Sigmoid colon (tissue), 7 donors: ENCODE measurements around the gene PHF10. TPM values are rescaled to one million over a fixed set of nuclear protein-coding genes. Genes with fewer than 3 reads are reported as not detected.

Source experiments
- DNase-seq: peaks from one replicate; pipeline ENCODE4 v3.0.0-alpha.2; 2019
- H3K27ac ChIP-seq, 4 donors: fragments of 200-600 bp; sonication (generic); one replicate each; pipeline ENCODE4 v1.5.1; 2016 to 2019; ENCODE audit warnings: mild to moderate bottlenecking in 1 of 4
- H3K27me3 ChIP-seq, 3 donors: fragments of 200-600 bp; sonication (generic); one replicate each; pipeline ENCODE4 v1.5.1; 2019; ENCODE audit warnings: mild to moderate bottlenecking in 1 of 3
- H3K36me3 ChIP-seq, 4 donors: fragments of 200-600 bp; sonication (generic); one replicate each; pipeline ENCODE4 v1.5.1; 2016 to 2019
- H3K4me1 ChIP-seq, 4 donors: fragments of 200-600 bp; sonication (generic); one replicate each; pipeline ENCODE4 v1.5.1; 2017 to 2019
- H3K4me3 ChIP-seq, 4 donors: fragments of 200-600 bp; sonication (generic); one replicate each; pipeline ENCODE4 v1.5.1; 2017 to 2019; ENCODE audit warnings: mild to moderate bottlenecking in 2 of 4, moderate library complexity in 1 of 4
- H3K9me3 ChIP-seq, 4 donors: fragments of 200-600 bp in 3 of 4; sonication (generic) in 3 of 4; one replicate each; pipeline versions ENCODE4 v1.5.1 to v1.6.1; 2013 to 2019
- CTCF ChIP-seq, 4 experiments: fragments of 450-650 bp in 3 of 4; fragments of 200-600 bp in 1 of 4; IDR thresholded peaks; one replicate each; pipeline ENCODE4 v1.5.1; 2016 to 2019; ENCODE audit warnings: antibody characterized with exemption in 4 of 4, mild to moderate bottlenecking in 3 of 4, moderate library complexity in 2 of 4
- EP300 ChIP-seq, 4 donors: sonication (generic); formaldehyde crosslinking; IDR thresholded peaks; one replicate each; pipeline ENCODE4 v1.6.1; 2017; ENCODE audit warnings: antibody characterized with exemption in 4 of 4
- POLR2A ChIP-seq, 2 donors: fragments of 450-650 bp; IDR thresholded peaks; one replicate each; pipeline ENCODE4 v1.6.1; 2016; ENCODE audit warnings: antibody characterized with exemption in 2 of 2, mild to moderate bottlenecking in 2 of 2, moderate library complexity in 2 of 2
- POLR2AphosphoS5 ChIP-seq, 4 donors: sonication (generic); formaldehyde crosslinking; IDR thresholded peaks; one replicate each; pipeline ENCODE4 v1.6.1; 2017; ENCODE audit warnings: antibody characterized with exemption in 4 of 4
- WGBS, 2 donors: extraction: QIAGEN DNeasy Blood & Tissue Kit; methylation state at CpG; one replicate each; pipeline ENCODE4 v1.1.7; 2013; 5-methylcytosine and 5-hydroxymethylcytosine counted together
- intact Hi-C: fragments of 100-400 bp; cut with DNase I; formaldehyde crosslinking; loops from one replicate; pipeline ENCODE4 v1.15.1; 2023
- polyA plus RNA-seq, 3 donors: library from polyadenylated mRNA; stranded (reverse); fragments of 200-250 nt; gene quantifications; one replicate each; pipeline ENCODE4 v1.2.3, GENCODE V29; 2013
- total RNA-seq, 4 donors: library from RNA; depleted of rRNA; stranded (reverse); fragments of >200 nt; gene quantifications; one replicate each; pipeline ENCODE4 v1.1.0, GENCODE V29; 2016
- donor health status: healthy with polysubstance abuse.
- donor health status: Bipolar disorder and iron deficiency.
- donor health status: healthy.

The PHF10 gene
- total and polyA plus RNA-seq, 7 donors, result 19.4 to 76.3 (median 64.8) TPM

DNA sequence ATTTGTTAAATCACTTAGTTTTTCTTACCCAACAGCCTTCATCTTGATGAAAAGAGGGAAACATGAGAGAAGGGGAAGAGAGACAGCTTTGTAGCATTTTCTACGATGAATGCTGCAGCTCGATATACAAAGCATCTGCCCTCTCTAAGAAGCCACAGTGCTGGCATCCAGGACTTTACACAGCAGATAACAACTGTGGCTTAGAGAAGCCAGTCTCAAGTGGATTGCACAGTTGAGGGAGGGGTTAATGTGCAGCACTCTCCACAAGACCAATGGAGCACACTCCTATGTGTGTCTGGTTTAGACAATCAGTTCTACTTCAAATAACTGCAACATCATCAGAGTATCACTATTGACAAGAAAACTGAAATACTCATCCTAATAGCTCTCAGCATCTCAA, 16.5 kb downstream of the PHF10 start:
- 94 to 95% methylated on average over 2 of the region's 2 CpGs for WGBS, 2 donors
- H3K36me3 ChIP-seq, result peaks cover 5 to 70% (median 22%) of the 10 kb centered on the region in 4 donors
- intact Hi-C loops, result loop anchor here (10.0 kb wide), 1 partner anchor 753 kb away; no protein-coding TSS in a partner anchor
- no peaks in the 10 kb centered on the region for H3K9me3 ChIP-seq
- no peak overlapping the region for H3K27ac ChIP-seq
- TF ChIP-seq POLR2A (IDR thresholded peaks at IDR 0.05) (no peak), EP300 (IDR thresholded peaks at IDR 0.05) (no peak), CTCF (IDR thresholded peaks at IDR 0.05) (no peak), POLR2AphosphoS5 (IDR thresholded peaks at IDR 0.05) (no peak)
- no peak for DNase-seq
- H3K27me3 ChIP-seq, result no peaks in the 10 kb centered on the region
- peaks cover 0 to 33% (median 27%) of the 10 kb centered on the region in 4 donors for H3K4me1 ChIP-seq
- no peak overlapping the region for H3K4me3 ChIP-seq

DNA sequence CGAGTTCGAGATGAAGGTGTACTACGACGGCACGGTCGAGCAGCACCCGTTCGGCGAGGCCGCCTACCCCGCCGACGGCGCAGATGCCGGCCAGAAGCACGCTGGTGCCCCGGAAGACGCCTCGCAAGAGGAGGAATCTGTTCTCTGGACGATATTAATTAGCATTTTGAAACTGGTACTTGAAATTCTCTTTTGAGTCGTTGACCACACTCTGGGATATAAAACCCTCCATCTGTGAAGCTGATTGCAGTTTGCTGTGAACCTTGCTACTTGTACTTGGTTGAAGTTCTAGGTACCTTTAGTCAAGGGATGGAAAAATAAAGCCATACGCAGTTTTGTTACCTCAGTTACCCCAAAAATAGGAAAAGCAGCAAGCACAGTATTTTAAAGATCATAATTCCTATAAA, 21.5 kb downstream of the PHF10 start:
- peaks cover 0 to 54% (median 47%) of the 10 kb centered on the region in 4 donors for H3K4me1 ChIP-seq
- no peak for DNase-seq
- H3K36me3 ChIP-seq, result peaks cover 0 to 25% (median 5%) of the 10 kb centered on the region in 4 donors
- H3K9me3 ChIP-seq, result no peaks in the 10 kb centered on the region
- H3K4me3 ChIP-seq, result peak overlapping the region; percentile 83 to 96 (median 94)
- 2 to 3% methylated on average over 22 of the region's 22 CpGs for WGBS, 2 donors
- TF ChIP-seq POLR2A (IDR thresholded peaks at IDR 0.05), result no peak
- TF ChIP-seq EP300 (IDR thresholded peaks at IDR 0.05), result no peak
- no peak for TF ChIP-seq CTCF (IDR thresholded peaks at IDR 0.05)
- TF ChIP-seq POLR2AphosphoS5 (IDR thresholded peaks at IDR 0.05), result no peak
- intact Hi-C loops, result loop anchor here (2.0 to 10.0 kb wide), 3 partner anchors 20 to 748 kb away; partner anchors contain the start of genes DYNLT2 and ERMARD
- no peaks in the 10 kb centered on the region for H3K27me3 ChIP-seq
- peak overlapping the region; percentile 92 to 98 (median 98) for H3K27ac ChIP-seq

GRCh38 chr6:169701954-169702839, 22.1 kb downstream of the PHF10 start, which contains the start of the genes C6orf120 and WDR27:
Gene C6orf120 (plus strand): TSS chr6:169702126. CDS start chr6:169702460, 334 bp downstream.
Gene WDR27 (minus strand): TSS chr6:169702029. CDS start chr6:169689005, 13,024 bp downstream.
- no peaks in the 10 kb centered on the region for H3K9me3 ChIP-seq
- TF ChIP-seq EP300 (IDR thresholded peaks at IDR 0.05), result no peak
- TF ChIP-seq POLR2AphosphoS5 (IDR thresholded peaks at IDR 0.05), result peak; percentile 95 to 99 (median 98)
- peak; percentile 94 for TF ChIP-seq POLR2A (IDR thresholded peaks at IDR 0.05)
- no peak for TF ChIP-seq CTCF (IDR thresholded peaks at IDR 0.05)
- WGBS, 2 donors, result 0% methylated on average over 92 of the region's 92 CpGs
- H3K27me3 ChIP-seq, result no peaks in the 10 kb centered on the region
- H3K4me1 ChIP-seq, result peaks cover 0 to 54% (median 47%) of the 10 kb centered on the region in 4 donors
- intact Hi-C loops, result loop anchor here (2.0 to 10.0 kb wide), 3 partner anchors 21 to 747 kb away; partner anchors contain the start of genes DYNLT2 and ERMARD
- peaks cover 0 to 18% (median 3%) of the 10 kb centered on the region in 4 donors for H3K36me3 ChIP-seq
- H3K4me3 ChIP-seq, result peak within 1 kb of the TSS; percentile 83 to 96 (median 94)
- peak; percentile 98 for DNase-seq
- H3K27ac ChIP-seq, result peak within 1 kb of the TSS; percentile 92 to 98 (median 98)

DNA sequence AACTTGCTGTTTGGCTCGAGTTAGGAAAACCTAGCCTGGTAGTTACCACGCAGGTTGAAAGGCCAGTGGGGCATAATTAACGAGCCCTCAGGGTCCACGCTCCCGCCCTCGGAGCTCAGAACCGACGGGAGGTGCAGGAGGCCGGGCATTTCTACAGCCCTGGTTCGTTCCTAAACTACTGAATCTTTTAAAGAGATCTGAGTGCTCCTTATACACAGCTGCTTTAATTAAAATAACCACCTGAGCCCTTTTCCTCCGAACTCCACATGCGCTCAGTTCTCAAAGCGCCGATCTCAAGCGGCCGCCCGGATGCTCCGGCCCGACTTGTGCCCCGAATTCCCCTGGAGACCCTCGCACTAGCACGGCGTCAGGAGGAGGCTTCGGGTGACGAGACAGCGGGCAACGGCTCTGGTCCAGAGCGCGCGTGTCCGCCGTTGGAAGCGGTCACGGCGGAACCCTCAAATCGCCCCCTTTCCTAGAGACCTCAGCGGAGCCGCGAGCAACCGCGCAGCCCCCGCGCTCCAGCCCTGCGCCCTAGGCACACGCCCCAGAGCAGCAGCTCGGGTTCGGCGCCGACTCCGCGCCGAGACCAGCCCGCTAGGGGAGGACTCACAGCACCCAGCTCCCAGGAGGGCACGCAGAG, 22.9 kb downstream of the PHF10 start:
- Histone ChIP-seq H3K4me1 (peaks cover 0 to 54% (median 47%) of the 10 kb centered on the region in 4 donors), H3K27me3 (no peaks in the 10 kb centered on the region), H3K27ac (peak overlapping the region; percentile 92 to 98 (median 98)), H3K9me3 (no peaks in the 10 kb centered on the region), H3K4me3 (peak overlapping the region; percentile 83 to 96 (median 94)), H3K36me3 (peaks cover 0 to 12% (median 3%) of the 10 kb centered on the region in 4 donors)
- DNase-seq, result peak; percentile 73
- intact Hi-C loops, result loop anchor here (10.0 kb wide), 1 partner anchor 747 kb away; no protein-coding TSS in a partner anchor
- TF ChIP-seq POLR2A (IDR thresholded peaks at IDR 0.05) (no peak), CTCF (IDR thresholded peaks at IDR 0.05) (no peak), POLR2AphosphoS5 (IDR thresholded peaks at IDR 0.05) (no peak), EP300 (IDR thresholded peaks at IDR 0.05) (no peak)
- 0% methylated on average over 54 of the region's 54 CpGs for WGBS, 2 donors
